ACHN (cell line): ENCODE measurements around the gene ARHGEF10L.

Experiments
- DNase-seq: peaks from one replicate; pipeline ENCODE4 v3.0.0-alpha.2; 2015
- in situ Hi-C: cut with HindIII; loops from 2 replicates; pipeline ENCODE4 v1.10.0; 2017; ENCODE audit warnings: low sequenced_read_pairs, low pct_ligation_motif_present, low pct_unique_long_range_greater_than_20kb

ARHGEF10L gene

DNA sequence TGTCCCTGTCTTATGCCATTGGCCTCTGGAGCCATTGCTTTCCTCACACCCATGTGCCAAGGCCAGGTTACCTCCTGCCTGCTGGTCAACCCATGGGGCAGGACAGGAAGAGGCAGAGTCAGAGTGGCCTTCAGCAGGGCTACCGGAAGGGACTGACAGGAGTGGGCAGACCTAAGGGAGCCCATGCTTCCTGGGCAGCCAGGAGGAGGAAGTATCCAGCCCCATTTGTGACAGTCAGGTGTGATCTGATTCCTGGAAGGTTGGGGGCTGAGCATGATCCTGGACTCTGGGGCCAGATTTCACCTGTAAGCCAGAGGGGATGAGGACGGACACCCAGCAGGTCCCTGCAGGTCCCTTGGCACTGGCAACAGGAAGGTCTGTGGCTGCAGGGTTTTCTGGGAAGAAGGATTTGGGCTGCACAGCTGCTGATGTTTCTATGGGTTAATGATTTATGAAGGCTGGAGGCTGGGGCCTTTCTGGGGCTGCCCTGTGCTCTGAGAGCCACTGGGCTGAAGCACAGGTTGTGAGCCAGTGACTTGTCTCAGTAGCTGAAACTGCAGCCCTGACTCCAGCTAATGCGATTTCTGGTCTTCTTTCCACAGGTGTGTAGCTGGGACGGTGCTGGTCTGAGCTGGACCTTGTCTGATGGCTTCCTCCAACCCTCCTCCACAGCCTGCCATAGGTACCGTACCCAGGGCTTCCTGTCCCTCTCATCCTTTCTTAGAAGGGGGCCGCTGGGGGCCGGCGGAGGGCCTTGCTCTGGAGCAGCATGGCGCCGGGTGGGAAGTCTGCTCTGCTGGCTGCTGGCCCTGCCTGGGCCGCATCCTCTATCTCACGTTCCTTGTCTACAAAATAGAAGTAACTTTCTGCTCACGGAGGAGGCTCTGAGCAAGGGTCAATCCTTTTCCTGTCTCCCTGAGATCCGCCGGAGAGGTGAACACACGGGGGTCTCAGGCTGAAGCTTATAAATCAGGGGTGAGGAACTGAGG is 40.7 kb downstream of the ARHGEF10L start:
- DNase-seq, result peak; percentile 53
- in situ Hi-C loops, result no loop called here

DNA sequence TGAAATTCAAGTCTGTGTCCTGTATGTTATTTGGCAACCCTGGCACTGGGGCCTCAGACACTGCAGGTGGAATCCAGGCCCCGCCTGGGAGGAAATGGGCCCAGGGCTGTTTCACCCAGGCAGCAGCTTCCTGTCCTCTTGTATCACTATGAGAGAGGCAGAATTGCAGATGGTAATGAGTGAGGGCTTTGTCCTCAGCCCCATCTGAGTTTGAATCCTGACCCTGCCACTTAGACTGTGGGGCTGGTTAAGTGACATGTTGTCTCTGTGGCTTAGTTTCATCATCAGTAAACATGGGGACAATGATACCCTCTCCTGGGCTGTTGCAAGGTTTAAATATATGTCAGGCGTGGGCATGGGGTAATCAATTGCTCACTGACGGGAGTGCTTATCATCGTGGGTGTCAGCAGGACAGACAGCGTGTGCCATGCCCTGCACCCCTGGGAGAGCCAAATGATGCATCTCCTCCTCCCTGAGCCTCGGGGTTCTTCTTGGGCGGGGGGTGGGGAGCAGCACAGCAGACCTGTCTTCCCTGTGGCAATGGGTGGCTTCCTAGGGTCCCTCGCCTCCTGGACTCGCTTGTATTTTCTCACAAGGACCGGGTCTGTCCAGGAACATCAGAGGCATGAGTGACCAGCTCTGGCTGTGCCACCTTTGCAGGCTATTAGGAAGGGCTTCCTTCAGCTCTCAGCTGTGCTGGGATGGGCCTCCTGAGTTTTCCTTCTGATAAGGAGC is 42.1 kb downstream of the ARHGEF10L start:
- DNase-seq, result no peak

DNA sequence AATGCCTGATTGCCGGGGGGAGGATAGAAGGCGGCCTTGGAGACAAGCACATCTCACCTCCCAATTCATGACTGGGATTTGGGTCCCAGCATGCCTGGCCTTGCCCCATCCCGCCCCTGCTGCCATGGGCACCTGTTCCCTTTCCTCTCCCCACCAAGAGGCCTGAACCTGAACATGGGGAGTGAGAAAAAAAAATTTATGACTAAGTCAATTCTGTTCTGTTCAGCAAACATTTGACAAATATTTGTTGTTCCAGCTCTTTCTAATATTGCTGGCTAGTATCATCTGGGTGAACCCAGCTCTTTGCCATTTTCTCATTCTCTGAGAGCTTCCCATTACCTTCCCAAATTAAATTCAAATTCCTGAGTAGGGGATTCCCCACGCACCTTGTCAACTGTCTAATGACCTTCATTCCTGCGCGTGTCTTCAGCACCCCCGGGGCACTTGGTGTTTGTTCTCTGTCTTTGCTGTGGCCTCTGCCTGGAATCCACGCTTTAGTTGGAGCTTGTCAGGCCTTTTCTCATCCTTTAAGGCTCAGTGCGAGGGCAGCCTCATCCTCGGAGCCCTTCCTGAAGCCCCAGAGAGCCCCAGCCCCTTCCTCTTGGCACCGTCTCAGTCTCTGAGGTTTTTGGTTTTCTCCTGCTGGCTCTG is 42.8 kb downstream of the ARHGEF10L start:
- in situ Hi-C loops, result no loop called here
- no peak for DNase-seq

More for the DNA sequence above, 42.1 kb downstream of the ARHGEF10L start:
- in situ Hi-C loops, result no loop called here

DNA sequence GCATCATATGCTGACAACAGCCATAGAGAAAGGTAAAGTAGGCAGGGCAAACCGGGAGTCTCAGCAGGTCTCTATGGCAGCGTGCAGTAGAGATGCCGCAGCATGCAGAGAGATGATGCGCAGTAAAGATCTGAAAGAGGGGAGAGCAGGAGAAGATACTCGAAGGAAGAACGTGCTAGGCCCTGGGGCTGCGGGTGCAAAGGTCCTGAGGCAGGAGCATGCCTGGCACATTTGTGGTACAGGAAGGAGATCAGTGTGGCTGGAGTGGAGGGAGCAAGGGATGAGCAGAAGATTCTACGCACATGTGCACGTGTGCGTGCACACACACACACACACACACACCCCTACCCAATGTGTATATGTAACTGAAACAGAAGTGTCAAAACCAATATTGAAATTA is 45.0 kb downstream of the ARHGEF10L start:
- no peak for DNase-seq
- in situ Hi-C loops, result no loop called here

DNA sequence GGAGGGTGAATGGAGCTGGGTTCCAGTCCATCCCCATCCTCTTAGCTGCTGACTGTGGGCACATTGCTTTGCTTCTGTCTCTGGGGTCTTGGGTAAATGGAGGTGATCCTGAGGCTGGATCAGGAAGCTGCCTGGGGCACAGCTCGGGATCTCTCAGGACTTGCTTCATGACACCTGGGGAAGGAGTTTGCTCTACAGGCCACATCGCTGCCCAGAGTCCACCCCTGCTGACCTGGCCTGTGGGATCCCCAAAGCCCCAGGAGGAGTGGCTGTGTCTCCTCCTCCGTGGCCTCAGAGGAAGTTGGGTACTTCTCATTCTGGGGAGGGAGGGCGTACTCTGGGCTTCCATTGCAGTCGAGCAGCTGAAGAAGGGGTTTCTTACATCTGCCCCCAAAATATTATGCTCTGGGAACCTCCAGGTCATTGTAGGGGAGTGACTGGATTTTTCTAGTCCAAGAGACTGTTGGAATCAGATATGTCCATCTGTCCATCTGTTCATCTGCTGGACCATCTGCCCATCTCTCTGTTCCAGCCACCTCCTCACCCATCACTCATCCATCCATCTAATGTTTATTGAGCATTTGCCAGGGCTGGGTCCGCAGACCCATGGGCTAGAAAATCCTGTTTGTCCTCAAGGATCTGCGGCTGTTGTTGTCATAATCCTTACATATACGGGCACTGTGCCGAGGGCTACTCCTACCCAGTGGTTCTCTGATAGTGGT is 45.9 kb downstream of the ARHGEF10L start:
- in situ Hi-C loops, result no loop called here
- no peak for DNase-seq

DNA sequence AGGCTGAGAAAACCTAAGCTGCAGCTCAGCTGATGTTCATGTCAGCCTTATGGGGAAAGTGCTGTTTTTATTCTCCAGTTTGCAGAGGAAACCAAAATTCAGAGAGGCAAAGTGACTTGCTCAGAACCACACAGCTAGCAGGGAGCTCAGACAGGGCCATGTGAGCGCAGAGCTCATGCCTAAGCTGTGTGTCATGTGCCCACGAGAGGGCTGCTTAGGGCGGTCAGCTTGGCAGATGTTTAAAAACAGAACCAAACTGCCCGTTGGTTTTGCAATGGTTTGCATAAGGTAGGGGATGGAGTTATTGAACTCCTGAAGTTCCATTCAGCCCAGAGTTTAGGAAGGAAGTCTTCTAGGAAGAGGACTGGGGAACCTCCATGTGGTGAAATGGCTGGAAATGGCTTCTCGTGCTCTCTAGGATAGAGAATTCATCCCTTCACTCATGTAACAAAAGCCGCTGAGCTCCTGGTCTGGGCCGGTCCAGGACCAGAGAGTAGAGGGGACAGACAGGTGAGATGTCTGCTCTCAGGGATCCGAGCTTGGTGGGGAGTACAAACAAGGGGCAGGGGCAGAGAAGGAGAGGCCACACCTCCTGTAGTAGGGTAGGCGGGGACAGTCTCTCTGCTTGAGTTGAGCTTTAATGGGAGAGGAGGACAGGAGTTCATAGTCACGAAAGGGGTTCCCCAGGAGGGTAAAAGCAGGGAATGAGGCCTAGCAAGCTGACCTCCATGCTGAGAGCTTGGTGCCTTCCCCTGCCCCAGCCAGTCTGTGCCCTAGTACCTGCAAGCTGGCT is 46.9 kb downstream of the ARHGEF10L start:
- peak; percentile 80 for DNase-seq
- in situ Hi-C loops, result no loop called here

DNA sequence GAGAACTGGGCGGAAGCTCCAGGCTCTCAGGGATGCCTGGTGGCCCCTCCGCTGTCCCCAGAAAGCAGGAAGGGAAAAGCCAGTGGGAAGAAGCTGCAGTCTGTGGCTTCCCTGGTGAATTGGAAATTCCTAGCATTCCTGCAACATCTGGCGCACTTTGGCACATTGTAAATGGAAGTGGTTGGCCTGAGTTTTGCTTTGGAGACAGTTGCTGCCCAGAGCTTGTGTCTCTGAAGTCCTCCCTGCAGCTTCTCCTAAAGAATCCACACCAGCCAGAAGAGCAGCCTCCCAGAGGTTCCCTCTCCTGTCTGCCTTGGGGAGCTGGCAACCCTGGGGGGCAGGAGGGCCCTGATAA is 48.2 kb downstream of the ARHGEF10L start:
- DNase-seq, result peak; percentile 28
- in situ Hi-C loops, result no loop called here

DNA sequence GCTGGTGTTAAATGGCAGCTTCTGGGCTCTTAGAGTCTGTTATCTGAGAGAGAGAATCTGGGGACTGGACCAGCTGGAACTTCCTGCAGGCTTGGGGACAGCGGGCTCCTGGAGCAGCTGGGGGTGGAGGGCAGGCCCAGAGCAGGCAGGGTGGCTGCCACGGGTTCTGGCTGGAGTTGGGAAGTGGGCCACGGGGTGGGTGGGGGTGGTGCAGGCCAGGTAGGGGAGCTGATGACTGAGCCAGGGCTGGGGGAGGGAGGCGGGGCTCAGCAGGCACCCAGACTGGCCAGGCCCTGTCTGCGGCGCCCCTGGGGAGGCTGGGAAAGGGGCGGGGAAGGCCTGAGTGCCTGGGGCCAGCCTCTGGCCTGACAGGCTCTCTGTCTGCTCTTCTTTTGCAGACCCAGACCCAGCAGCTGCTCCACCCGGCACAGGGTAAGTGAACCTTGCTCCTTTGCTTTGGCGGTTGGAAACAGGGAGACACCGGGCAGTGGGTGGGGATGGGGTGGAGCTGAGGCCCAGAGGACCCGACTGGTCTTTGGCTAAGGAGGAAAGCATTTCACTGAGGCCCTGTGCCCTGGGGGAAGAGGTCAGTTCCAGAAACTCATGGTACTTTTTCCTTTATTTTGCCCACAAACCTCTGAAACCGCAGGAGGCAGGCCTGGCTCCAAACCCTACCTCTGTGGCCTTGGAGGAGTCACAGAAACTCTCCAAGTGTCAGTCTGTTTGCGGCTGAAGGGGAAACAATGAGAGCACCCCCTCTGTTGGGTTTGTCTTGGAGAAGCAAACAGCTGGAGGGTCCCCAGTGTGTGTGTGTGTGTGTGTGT is 48.8 kb downstream of the ARHGEF10L start:
- no peak for DNase-seq
- in situ Hi-C loops, result no loop called here

DNA sequence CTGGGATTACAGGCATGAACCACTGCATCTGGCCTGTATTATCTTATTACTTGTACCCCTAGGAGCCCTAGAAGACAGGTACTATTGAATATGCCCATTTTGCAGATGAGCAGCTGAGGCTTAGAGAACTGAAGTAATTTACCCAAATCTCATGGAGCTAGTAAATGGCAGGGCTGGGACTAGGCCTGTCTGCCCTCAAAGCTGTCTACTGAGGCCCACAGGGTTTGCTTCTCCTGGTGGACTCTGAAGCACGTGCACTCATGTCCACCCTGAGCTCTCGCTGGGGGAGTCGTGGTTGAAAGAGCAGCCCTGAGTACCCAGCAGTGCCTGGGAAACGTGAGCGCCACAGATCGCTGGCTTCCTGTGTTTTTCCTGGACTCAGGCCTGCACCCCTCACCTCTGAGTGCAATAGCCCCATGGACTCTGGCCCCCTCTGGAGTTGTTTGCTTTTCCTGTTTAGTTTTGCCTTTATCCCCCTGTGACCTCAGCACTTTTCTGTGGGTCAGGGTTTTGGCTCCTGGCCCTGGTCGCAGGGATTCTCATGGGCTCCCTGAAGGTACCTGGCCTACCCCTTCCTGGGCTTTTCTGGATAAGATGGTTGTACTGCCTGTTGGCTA is 52.4 kb downstream of the ARHGEF10L start:
- no peak for DNase-seq

DNA sequence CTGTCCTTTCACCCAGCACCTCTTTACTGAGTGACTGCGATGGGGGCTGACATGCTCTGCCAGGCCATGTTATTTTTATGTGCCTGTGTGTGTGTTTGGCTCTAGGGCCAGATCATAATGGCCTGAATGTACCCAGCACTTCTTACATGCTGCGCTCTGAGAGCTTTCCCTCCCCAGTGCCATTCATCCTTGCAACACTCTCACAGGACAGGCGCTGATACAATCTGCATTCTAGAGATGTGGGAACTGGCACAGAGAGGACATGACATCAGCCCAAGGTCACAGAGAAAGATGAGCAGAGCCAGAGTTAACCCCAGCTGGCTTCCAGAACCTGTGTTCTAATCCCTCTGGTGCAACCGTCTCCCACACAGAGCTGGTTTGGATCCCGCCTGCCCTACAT is 54.5 kb downstream of the ARHGEF10L start:
- no peak for DNase-seq
- in situ Hi-C loops, result no loop called here

More for the DNA sequence above, 52.4 kb downstream of the ARHGEF10L start:
- in situ Hi-C loops, result no loop called here

DNA sequence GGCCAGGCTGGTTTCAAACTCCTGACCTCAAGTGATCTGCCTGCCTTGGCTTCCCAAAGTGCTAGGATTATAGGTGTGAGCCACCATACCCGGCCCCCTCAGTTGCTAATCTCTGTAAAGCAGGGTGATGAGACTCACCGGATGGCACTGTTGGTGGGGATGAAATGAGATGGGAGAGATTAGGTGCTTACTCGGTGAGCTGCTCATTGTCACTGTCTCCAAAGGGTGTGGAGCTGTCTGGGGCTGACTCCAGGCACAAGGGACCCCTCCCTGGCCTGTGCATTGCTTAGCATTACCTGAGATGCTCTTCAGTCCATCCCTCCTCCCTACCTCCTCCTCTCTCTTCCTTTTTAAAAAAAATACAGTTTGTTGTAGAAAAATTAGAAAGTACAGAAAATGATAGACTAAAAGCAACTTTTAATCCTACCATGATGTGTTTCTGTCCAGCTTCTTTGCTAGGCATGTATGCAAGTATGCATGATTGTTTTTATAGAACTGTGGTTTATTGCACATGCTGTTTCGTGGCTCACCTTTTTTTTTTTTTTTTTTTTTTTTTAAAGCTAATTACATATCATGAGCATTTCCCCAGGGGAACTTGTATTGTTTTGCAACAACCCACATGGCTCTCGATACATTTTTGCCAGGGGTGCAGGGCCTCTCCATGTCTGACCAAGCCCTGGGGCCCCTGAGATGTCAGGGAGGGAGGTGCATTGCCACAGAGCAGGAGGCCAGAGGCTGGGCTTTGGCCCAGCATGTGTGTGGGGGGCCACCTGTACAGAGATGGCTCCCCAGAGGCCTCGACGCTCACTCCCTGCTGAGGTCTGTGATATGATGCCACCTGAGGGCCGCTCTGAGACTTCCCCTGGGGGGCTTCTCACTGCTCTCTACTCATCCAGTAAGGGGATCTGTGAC is 55.4 kb downstream of the ARHGEF10L start:
- DNase-seq, result no peak
- in situ Hi-C loops, result no loop called here

DNA sequence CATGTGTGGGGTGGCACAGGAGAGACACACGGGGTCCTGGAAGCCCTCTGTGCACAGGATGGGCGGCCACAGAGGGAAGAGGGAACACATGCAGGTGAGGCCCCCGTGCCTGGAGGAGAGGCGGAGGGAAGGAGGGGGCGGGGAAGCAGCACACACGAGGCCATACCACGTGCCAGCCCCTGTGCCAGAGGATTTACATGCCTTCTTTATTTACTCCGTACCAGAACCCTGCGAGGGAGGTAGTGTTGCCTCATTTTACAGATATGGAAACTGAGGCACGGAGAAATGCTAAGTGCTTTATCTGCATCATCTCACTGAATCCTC is 56.1 kb downstream of the ARHGEF10L start:
- no peak for DNase-seq
- in situ Hi-C loops, result no loop called here

DNA sequence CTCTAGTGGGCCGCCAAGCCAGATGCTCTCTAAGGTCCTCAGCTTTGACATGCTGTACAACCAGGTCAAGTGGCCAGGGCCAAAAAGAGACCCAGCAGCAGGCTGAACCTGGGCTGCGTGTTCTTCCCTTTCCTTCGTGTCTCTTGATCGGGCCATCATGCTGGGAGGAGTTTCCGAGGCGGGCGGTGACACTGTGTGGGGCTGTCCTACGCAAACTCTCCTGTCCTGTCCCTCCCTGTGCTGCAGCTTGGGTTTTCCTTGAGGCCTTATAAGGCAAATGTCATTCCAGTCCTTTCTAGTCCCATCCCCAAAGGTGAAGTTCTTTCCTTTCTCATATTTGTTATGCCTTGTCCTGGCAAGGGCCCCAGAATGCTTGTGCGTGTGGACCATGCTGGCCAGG is 56.7 kb downstream of the ARHGEF10L start:
- in situ Hi-C loops, result no loop called here
- DNase-seq, result no peak

DNA sequence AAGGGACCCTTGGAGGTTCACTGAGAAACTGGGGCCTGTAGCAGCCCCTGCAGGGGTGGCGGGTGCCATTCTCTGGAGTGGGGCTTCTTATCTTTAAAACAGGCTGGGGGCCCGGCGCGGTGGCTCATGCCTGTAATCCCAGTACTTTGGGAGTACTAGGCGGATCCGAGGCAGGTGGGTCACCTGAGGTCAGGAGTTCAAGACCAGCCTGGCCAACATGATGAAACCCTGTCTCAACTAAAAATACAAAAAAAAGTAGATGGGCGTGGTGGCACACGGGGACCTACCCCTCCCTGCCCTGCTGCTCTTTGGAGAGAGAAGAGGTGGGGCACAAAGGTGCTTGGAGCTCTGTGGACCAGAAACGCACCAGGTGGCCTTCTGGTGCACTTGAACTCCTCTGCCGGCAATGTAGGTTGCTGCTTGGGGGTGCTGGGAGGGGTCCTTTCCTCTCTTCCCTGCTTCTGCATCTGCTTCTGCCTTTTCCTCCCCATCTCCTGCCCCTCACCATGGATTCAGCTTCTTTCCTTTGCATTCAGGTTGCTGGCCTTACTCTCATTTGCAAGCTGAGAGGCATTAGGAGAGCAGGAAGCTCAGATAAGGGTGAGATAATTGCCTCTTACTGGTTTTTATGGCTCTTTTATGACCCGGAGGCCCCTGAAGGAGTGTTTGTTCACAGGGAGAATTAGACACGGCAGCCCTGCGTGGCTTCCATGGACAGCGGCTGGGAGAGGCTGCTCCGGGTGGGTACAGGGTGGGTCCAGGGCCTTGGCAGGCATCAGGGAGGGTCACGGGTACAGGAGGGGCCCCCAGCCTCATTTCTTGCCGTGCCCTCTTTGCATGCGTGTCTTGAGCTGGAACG is 57.4 kb downstream of the ARHGEF10L start:
- DNase-seq, result no peak

DNA sequence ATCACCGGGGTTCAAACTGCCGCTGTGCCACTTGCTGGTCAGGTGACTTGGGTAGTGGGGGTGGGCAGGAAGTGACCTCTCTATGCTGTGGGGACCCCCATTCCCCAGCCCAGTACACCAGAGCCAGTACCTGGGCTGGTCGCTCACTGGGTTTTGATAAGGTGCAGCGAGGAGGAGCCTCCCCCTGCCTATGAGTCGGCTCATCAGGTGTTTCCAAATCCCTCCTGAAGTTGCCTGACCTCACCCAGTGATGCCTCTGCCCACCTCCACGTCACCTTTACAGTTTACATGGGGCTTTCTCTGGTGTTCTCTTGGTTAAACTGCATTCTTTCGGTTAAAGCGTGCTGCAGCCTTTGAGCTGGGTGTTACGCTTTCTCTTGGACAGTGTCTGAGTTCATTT is 58.2 kb downstream of the ARHGEF10L start:
- in situ Hi-C loops, result no loop called here
- DNase-seq, result no peak

More for the DNA sequence above, 57.4 kb downstream of the ARHGEF10L start:
- in situ Hi-C loops, result no loop called here
